HEK293 (cell line): Measurements from ENCODE around the gene MCM10.
A peak's percentile ranks its signal among the peaks of the same experiment; 100 is the strongest.
"Not testable (repeated sequence)": the region's sequence is repeated elsewhere in the genome, so short reads cannot be mapped to it uniquely, and the experiment has no call there.

ENCODE experiments used
- CTCF ChIA-PET: fragments of 350-600 bp; formaldehyde crosslinking; extraction: SDS; loops from one replicate; lab custom pipeline; 2021; ENCODE audit warnings: antibody characterized with exemption; lab: Yijun Ruan, JAX
- POLR2A ChIA-PET: fragments of 300-600 bp; formaldehyde crosslinking; extraction: SDS; loops from one replicate; lab custom pipeline; 2020; ENCODE audit warnings: antibody characterized with exemption, inconsistent platforms; lab: Yijun Ruan, JAX
- H3K27ac ChIP-seq: fragments of 200-500 bp; sonication (Bioruptor generic); 2 replicates; pipeline ENCODE4 v1.5.1; 2014; ENCODE audit warnings: low read depth, low read length, control low read depth, inconsistent platforms; ENCODE audit errors: extremely low read depth
- H3K36me3 ChIP-seq, 2 experiments: fragments of 200-500 bp in 1 of 2; sonication (Bioruptor generic) in 1 of 2; 1 replicate in 1 of 2; 2 replicates in 1 of 2; pipeline ENCODE4 v1.5.1; 2014 to 2017; ENCODE audit warnings: inconsistent platforms in 2 of 2, low read length in 2 of 2; ENCODE audit not compliant: control insufficient read depth in 2 of 2, insufficient read depth in 1 of 2
- H3K4me1 ChIP-seq: fragments of 200-500 bp; sonication (Bioruptor generic); 2 replicates; pipeline ENCODE4 v1.5.1; 2014; ENCODE audit warnings: mild to moderate bottlenecking, low read length, inconsistent platforms; ENCODE audit not compliant: control insufficient read depth, insufficient read depth
- H3K4me3 ChIP-seq: 2 replicates; pipeline ENCODE4 v1.5.1; 2011; ENCODE audit warnings: low read depth, mild to moderate bottlenecking, control low read depth, low read length, moderate library complexity
- H3K9me3 ChIP-seq: fragments of 200-500 bp; sonication (Bioruptor generic); 2 replicates; pipeline ENCODE4 v1.5.1; 2014; ENCODE audit warnings: low read depth, low read length, inconsistent platforms; ENCODE audit not compliant: control insufficient read depth, insufficient read depth
- BCL11A ChIP-seq: fragments of 450-650 bp; formaldehyde crosslinking; IDR thresholded peaks from 2 replicates; pipeline ENCODE4 v1.5.1; 2016; ENCODE audit warnings: low read depth, missing biosample characterization, missing genetic modification characterization
- HOXC10 ChIP-seq: sonication (generic); formaldehyde crosslinking; IDR thresholded peaks from 2 replicates; pipeline ENCODE4 v1.8.1; 2023; ENCODE audit warnings: mild to moderate bottlenecking, missing genetic modification reagents
- PRDM6 ChIP-seq: fragments of 450-650 bp; formaldehyde crosslinking; IDR thresholded peaks from 2 replicates; pipeline ENCODE4 v1.5.1; 2017; ENCODE audit warnings: missing biosample characterization, missing genetic modification characterization
- SP7 ChIP-seq: fragments of 450-650 bp; formaldehyde crosslinking; IDR thresholded peaks from 2 replicates; pipeline ENCODE4 v1.5.1; 2016; ENCODE audit warnings: missing biosample characterization, missing genetic modification characterization
- ZBTB49 ChIP-seq: fragments of 450-650 bp; formaldehyde crosslinking; IDR thresholded peaks from 2 replicates; pipeline ENCODE4 v1.5.1; 2016; ENCODE audit warnings: missing biosample characterization, missing genetic modification characterization, low read depth
- ZBTB7A ChIP-seq: fragments of 450-650 bp; formaldehyde crosslinking; IDR thresholded peaks from 2 replicates; pipeline ENCODE4 v1.5.1; 2016; ENCODE audit warnings: low read depth, missing biosample characterization, missing genetic modification characterization
- ZBTB8A ChIP-seq: fragments of 450-650 bp; formaldehyde crosslinking; IDR thresholded peaks from 2 replicates; pipeline ENCODE4 v1.5.1; 2016; ENCODE audit warnings: missing biosample characterization, missing genetic modification characterization
- ZFHX2 ChIP-seq: fragments of 450-650 bp; formaldehyde crosslinking; conservative IDR thresholded peaks from 2 replicates; pipeline ENCODE4 v1.5.1; 2016; ENCODE audit warnings: missing biosample characterization, missing genetic modification characterization
- ZFP37 ChIP-seq: fragments of 450-650 bp; formaldehyde crosslinking; IDR thresholded peaks from 2 replicates; pipeline ENCODE4 v1.5.1; 2016; ENCODE audit warnings: missing biosample characterization, missing genetic modification characterization
- ZNF112 ChIP-seq: fragments of 450-650 bp; formaldehyde crosslinking; IDR thresholded peaks from 2 replicates; pipeline ENCODE4 v1.5.0; 2017; ENCODE audit warnings: missing biosample characterization, missing genetic modification characterization
- ZNF146 ChIP-seq: fragments of 450-650 bp; formaldehyde crosslinking; IDR thresholded peaks from 2 replicates; pipeline ENCODE4 v1.5.1; 2016; ENCODE audit warnings: missing biosample characterization, missing genetic modification characterization
- ZNF184 ChIP-seq: fragments of 450-650 bp; IDR thresholded peaks from 2 replicates; pipeline ENCODE4 v1.5.1; 2018; ENCODE audit warnings: missing biosample characterization, mild to moderate bottlenecking, missing genetic modification characterization
- ZNF2 ChIP-seq: fragments of 450-650 bp; formaldehyde crosslinking; IDR thresholded peaks from 2 replicates; pipeline ENCODE4 v1.5.1; 2016; ENCODE audit warnings: missing biosample characterization, missing genetic modification characterization
- ZNF280D ChIP-seq: fragments of 450-650 bp; formaldehyde crosslinking; IDR thresholded peaks from 2 replicates; pipeline ENCODE4 v1.5.1; 2016; ENCODE audit warnings: missing biosample characterization, missing genetic modification characterization
- ZNF362 ChIP-seq: fragments of 450-650 bp; formaldehyde crosslinking; IDR thresholded peaks from 2 replicates; pipeline ENCODE4 v1.5.1; 2016; ENCODE audit warnings: missing biosample characterization, missing genetic modification characterization
- ZNF433 ChIP-seq: fragments of 450-650 bp; formaldehyde crosslinking; IDR thresholded peaks from 2 replicates; pipeline ENCODE4 v1.5.1; 2016; ENCODE audit warnings: missing biosample characterization, missing genetic modification characterization, low read depth
- ZNF530 ChIP-seq: fragments of 450-650 bp; formaldehyde crosslinking; IDR thresholded peaks from 2 replicates; pipeline ENCODE4 v1.5.1; 2016; ENCODE audit warnings: low read depth, missing biosample characterization, missing genetic modification characterization
- TF ChIP-seq, protein P1 (sequence below): fragments of 450-650 bp; formaldehyde crosslinking; IDR thresholded peaks from 2 replicates; pipeline ENCODE4 v1.5.1; 2016; ENCODE audit warnings: missing biosample characterization, missing genetic modification characterization
- TF ChIP-seq, protein P2 (sequence below): fragments of 450-650 bp; formaldehyde crosslinking; IDR thresholded peaks from 2 replicates; pipeline ENCODE4 v1.5.1; 2016; ENCODE audit warnings: missing biosample characterization, missing genetic modification characterization

MCM10 gene

DNA sequence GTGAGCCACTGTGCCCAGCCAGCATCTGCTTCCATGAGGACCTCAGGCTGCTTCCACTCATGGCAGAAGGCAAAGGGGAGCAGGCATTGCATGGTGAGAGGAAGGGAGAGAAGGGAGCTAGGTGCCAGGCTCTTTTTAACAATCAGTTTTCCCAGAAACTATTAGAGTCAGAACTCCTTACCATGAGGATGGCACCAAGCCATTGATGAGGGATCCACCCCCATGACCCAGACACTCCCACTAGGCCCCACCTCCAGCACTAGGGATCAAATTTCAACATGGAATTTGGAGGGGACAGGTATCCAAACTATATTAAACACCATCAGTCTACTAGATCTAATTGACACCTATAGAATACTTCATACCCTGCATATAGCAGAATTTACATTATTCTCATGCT lies 14.2 kb upstream of the MCM10 start (continued):
- TF ChIP-seq HOXC10: no peak

DNA sequence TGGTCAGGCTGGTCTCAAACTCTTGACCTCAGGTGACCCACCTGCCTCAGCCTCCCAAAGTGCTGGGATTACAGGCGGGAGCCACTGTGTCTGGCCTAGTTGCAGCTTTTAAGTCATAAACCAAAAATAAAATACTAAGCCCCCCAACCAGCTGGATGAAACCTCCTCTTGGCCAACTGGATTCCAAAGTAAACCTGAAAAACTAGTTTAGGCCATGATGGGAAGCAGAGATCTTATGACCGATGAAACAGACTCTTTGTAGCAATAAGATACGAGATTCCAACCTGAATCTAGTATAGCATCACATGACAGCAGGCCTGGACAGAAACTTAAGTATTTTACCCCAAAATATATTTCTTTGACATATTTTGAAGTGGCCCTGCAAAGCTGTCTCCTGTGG lies 9.1 kb upstream of the MCM10 start:
- H3K27ac ChIP-seq: no peak overlapping the region
- no peaks in the 10 kb centered on the region for H3K4me1 ChIP-seq
- CTCF ChIA-PET: interaction anchor here (0.6 kb wide), 1 partner anchor 224 kb away, joined by 3 read pairs; no protein-coding TSS in a partner anchor
- TF ChIP-seq, protein P1, sequence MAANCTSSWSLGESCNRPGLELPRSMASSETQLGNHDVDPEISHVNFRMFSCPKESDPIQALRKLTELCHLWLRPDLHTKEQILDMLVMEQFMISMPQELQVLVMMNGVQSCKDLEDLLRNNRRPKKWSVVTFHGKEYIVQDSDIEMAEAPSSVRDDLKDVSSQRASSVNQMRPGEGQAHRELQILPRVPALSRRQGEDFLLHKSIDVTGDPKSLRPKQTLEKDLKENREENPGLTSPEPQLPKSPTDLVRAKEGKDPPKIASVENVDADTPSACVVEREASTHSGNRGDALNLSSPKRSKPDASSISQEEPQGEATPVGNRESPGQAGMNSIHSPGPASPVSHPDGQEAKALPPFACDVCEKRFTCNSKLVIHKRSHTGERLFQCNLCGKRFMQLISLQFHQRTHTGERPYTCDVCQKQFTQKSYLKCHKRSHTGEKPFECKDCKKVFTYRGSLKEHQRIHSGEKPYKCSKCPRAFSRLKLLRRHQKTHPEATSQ: no peak
- no peak for TF ChIP-seq ZFHX2 (tag by site-specific recombination)
- TF ChIP-seq ZNF112 (tag by site-specific recombination): no peak
- TF ChIP-seq ZBTB8A (tag by site-specific recombination): no peak
- no peak for TF ChIP-seq ZFP37 (tag by site-specific recombination)
- TF ChIP-seq BCL11A (tag by site-specific recombination): no peak
- TF ChIP-seq ZNF433 (tag by site-specific recombination): no peak
- no peak for TF ChIP-seq ZNF184 (tag by site-specific recombination)
- TF ChIP-seq ZNF2 (tag by site-specific recombination): no peak
- no peak for TF ChIP-seq ZNF530 (tag by site-specific recombination)
- no peak overlapping the region for H3K4me3 ChIP-seq
- POLR2A ChIA-PET: no interaction called here
- no peaks in the 10 kb centered on the region for H3K36me3 ChIP-seq
- H3K9me3 ChIP-seq: no peaks in the 10 kb centered on the region

- 0 out of 2 replicates have a peak, but pooled peaks have one; percentile 23 for TF ChIP-seq ZNF280D
- peak; percentile 91 for TF ChIP-seq ZNF146 (tag by site-specific recombination)
- H3K36me3 ChIP-seq, H3K4me1 ChIP-seq, H3K27ac ChIP-seq, POLR2A ChIA-PET, CTCF ChIA-PET, H3K9me3 ChIP-seq, H3K4me3 ChIP-seq: not testable (repeated sequence)
Measured at GRCh38 chr10:13155860-13156259, 5.5 kb upstream of the MCM10 start.

DNA sequence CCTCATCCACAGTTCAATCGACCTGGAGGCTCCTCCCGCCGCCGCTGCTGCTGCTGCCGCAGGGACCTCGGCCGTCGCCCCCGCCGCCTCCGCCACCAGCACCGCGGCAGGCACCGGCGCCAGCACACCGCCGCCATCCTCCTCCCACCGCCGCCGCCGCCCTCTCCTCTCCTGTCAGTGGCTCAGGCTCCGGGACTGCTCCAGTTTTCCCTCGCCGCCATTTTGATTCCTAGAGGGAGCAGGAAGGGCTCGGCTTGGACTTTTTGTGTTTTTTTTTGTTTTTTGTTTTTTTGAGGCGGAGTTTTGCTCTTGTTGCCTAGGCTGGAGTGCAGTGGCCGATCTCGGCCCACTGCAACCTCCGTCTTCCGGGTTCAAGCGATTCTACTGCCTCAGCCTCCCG lies 3.0 kb upstream of the MCM10 start:
- H3K27ac ChIP-seq: no peak overlapping the region
- peaks cover 0 to under 1% of the 10 kb centered on the region in 2 experiments; a peak in 2 of 3 replicates for H3K36me3 ChIP-seq
- H3K4me3 ChIP-seq: no peak overlapping the region
- ChIA-PET POLR2A (no interaction called here), CTCF (interaction anchor here (1.1 kb wide), 1 partner anchor 143 kb away, joined by 4 read pairs; no protein-coding TSS in a partner anchor)
- H3K9me3 ChIP-seq: no peaks in the 10 kb centered on the region
- H3K4me1 ChIP-seq: no peaks in the 10 kb centered on the region
- TF ChIP-seq ZBTB7A (no peak), ZNF2 (tag by site-specific recombination) (no peak), ZBTB49 (tag by site-specific recombination) (no peak), SP7 (tag by site-specific recombination) (no peak), PRDM6 (tag by site-specific recombination) (no peak), ZNF362 (tag by site-specific recombination) (no peak)
- TF ChIP-seq, protein P2, sequence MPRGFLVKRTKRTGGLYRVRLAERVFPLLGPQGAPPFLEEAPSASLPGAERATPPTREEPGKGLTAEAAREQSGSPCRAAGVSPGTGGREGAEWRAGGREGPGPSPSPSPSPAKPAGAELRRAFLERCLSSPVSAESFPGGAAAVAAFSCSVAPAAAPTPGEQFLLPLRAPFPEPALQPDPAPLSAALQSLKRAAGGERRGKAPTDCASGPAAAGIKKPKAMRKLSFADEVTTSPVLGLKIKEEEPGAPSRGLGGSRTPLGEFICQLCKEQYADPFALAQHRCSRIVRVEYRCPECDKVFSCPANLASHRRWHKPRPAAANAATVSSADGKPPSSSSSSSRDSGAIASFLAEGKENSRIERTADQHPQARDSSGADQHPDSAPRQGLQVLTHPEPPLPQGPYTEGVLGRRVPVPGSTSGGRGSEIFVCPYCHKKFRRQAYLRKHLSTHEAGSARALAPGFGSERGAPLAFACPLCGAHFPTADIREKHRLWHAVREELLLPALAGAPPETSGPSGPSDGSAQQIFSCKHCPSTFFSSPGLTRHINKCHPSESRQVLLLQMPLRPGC (tag by site-specific recombination): no peak
